HepG2 (cell line): ENCODE measurements around the gene PPP2R5C. TPM values are rescaled to one million over a fixed set of nuclear protein-coding genes. Genes with fewer than 3 reads are reported as not detected.

ENCODE experiments used
- ATAC-seq: fragments of 200-7000 bp; cut with Tn5 transposase; 3 replicates; pipeline ENCODE4 v1.9.1; 2020; ENCODE audit warnings: mild to moderate bottlenecking, moderate library complexity
- Bru-seq: library from RNA; stranded (reverse); fragments of 400-500 nt; gene quantifications from one replicate; lab custom pipeline; 2021; lab: Mats Ljungman, UMichigan
- BruChase-seq, 2 experiments: library from RNA; stranded (reverse); fragments of 400-500 nt; gene quantifications; one replicate each; lab custom pipeline; 2021; lab: Mats Ljungman, UMichigan
- BruUV-seq: library from RNA; stranded (reverse); fragments of 400-500 nt; replicated peaks from 2 replicates; lab custom pipeline; 2021; lab: Mats Ljungman, UMichigan
- CTCF ChIA-PET: fragments of 300-600 bp; formaldehyde crosslinking; extraction: SDS; loops from one replicate; lab custom pipeline; 2021; ENCODE audit warnings: low total read pairs, inconsistent platforms, low intra/inter-chr PET ratio; lab: Yijun Ruan, JAX
- POLR2A ChIA-PET: fragments of 350-600 bp; sonication (Branson Sonifier 250); formaldehyde crosslinking; loops from one replicate; lab custom pipeline; 2020; ENCODE audit warnings: antibody characterized with exemption, inconsistent platforms; lab: Yijun Ruan, JAX
- DNase-seq: peaks from one replicate; pipeline ENCODE4 v3.0.0-alpha.2; 2015; ENCODE audit warnings: low spot score
- FAIRE-seq: peaks from 3 replicates; lab custom pipeline; 2011; peaks lifted over from hg19 to GRCh38; lab: Jason Lieb, UNC
- H2AFZ ChIP-seq: one replicate; pipeline ENCODE4 v1.6.1; 2011; ENCODE audit warnings: low read length, inconsistent platforms
- H3K27ac ChIP-seq: fragments of 300-600 bp; 3 replicates; pipeline ENCODE4 v1.8.0; 2011; ENCODE audit warnings: mixed run types, mild to moderate bottlenecking, mixed read lengths, low read length, inconsistent platforms; ENCODE audit not compliant: insufficient read depth; ENCODE audit errors: extremely low read length
- H3K27me3 ChIP-seq, 2 experiments: fragments of 200-600 bp in 1 of 2; 2 replicates in 1 of 2; 3 replicates in 1 of 2; pipeline versions ENCODE4 v1.6.0 to v1.8.0; 2011; ENCODE audit warnings: low read length in 2 of 2, mild to moderate bottlenecking in 2 of 2, moderate library complexity in 2 of 2, inconsistent platforms in 1 of 2; ENCODE audit not compliant: insufficient read depth in 2 of 2, control insufficient read depth in 1 of 2
- H3K36me3 ChIP-seq, 2 experiments: fragments of 200-600 bp in 1 of 2; replicated peaks in 1 of 2; 2 replicates in 1 of 2; 3 replicates in 1 of 2; pipeline versions ENCODE4 v1.5.1 to v1.8.0; 2011; ENCODE audit warnings: low read length in 2 of 2, inconsistent platforms in 1 of 2; ENCODE audit not compliant: insufficient read depth in 2 of 2, control insufficient read depth in 1 of 2
- H3K4me1 ChIP-seq: 2 replicates; pipeline ENCODE4 v1.5.1; 2012; ENCODE audit warnings: low read length, inconsistent platforms; ENCODE audit not compliant: insufficient read depth
- H3K4me2 ChIP-seq: 2 replicates; pipeline ENCODE4 v1.6.0; 2011; ENCODE audit warnings: low read depth, low read length, inconsistent platforms
- H3K4me3 ChIP-seq, 3 experiments: fragments of 200-600 bp in 1 of 3; sonication (generic), shearing (Covaris generic) in 1 of 3; replicated peaks in 1 of 3; 2 replicates each; pipeline ENCODE4 v1.5.1; 2011 to 2016; ENCODE audit warnings: low read length in 3 of 3, inconsistent platforms in 2 of 3, low read depth in 2 of 3, mild to moderate bottlenecking in 2 of 3, control low read depth in 1 of 3, mixed read lengths in 1 of 3; ENCODE audit not compliant: insufficient read depth in 1 of 3
- H3K79me2 ChIP-seq: one replicate; pipeline ENCODE4 v1.6.1; 2011; ENCODE audit warnings: low read length, inconsistent platforms; ENCODE audit not compliant: insufficient read depth
- H3K9ac ChIP-seq: 2 replicates; pipeline ENCODE4 v1.6.0; 2011; ENCODE audit warnings: mild to moderate bottlenecking, low read depth, low read length, inconsistent platforms; ENCODE audit not compliant: insufficient read depth
- H3K9me3 ChIP-seq: 2 replicates; pipeline ENCODE4 v1.5.1; 2012; ENCODE audit warnings: mild to moderate bottlenecking, low read length
- H4K20me1 ChIP-seq: 2 replicates; pipeline ENCODE4 v1.6.0; 2011; ENCODE audit warnings: inconsistent platforms, mild to moderate bottlenecking, low read length, moderate library complexity; ENCODE audit not compliant: insufficient read depth
- AKNA ChIP-seq: sonication (generic); formaldehyde crosslinking; IDR thresholded peaks from 2 replicates; pipeline ENCODE4 v1.4.0; 2020; ENCODE audit warnings: missing genetic modification reagents, borderline replicate concordance
- ARNTL ChIP-seq: sonication (generic); formaldehyde crosslinking; IDR thresholded peaks from 2 replicates; pipeline ENCODE4 v1.4.0; 2020; ENCODE audit warnings: mild to moderate bottlenecking, missing genetic modification reagents
- HDAC1 ChIP-seq: sonication (generic); formaldehyde crosslinking; IDR thresholded peaks from 2 replicates; pipeline ENCODE4 v1.5.1; 2020; ENCODE audit warnings: mild to moderate bottlenecking, missing genetic modification reagents
- KAT8 ChIP-seq: IDR thresholded peaks from 2 replicates; pipeline ENCODE4 v1.6.1; 2016; ENCODE audit warnings: missing genetic modification reagents, missing compliant biosample characterization
- SIX4 ChIP-seq: sonication (generic); formaldehyde crosslinking; IDR thresholded peaks from 2 replicates; pipeline ENCODE4 v1.4.0; 2020; ENCODE audit warnings: missing genetic modification reagents
- SMAD1 ChIP-seq: sonication (generic); formaldehyde crosslinking; IDR thresholded peaks from 2 replicates; pipeline ENCODE4 v1.4.0; 2020; ENCODE audit warnings: missing genetic modification reagents, low read depth, mild to moderate bottlenecking, borderline replicate concordance
- SPEN ChIP-seq: sonication (generic); formaldehyde crosslinking; IDR thresholded peaks from 2 replicates; pipeline ENCODE4 v1.5.1; 2020; ENCODE audit warnings: low read depth, mild to moderate bottlenecking, missing genetic modification reagents
- ZNF230 ChIP-seq: sonication (generic); formaldehyde crosslinking; IDR thresholded peaks from 2 replicates; pipeline ENCODE4 v1.4.0; 2020; ENCODE audit warnings: mild to moderate bottlenecking, missing genetic modification reagents
- ZNF496 ChIP-seq: sonication (generic); formaldehyde crosslinking; IDR thresholded peaks from 2 replicates; pipeline ENCODE4 v1.8.1; 2023; ENCODE audit warnings: mild to moderate bottlenecking, moderate library complexity, missing genetic modification reagents; ENCODE audit not compliant: insufficient replicate concordance
- ZNF546 ChIP-seq: sonication (generic); formaldehyde crosslinking; conservative IDR thresholded peaks from 2 replicates; pipeline ENCODE4 v1.8.1; 2023; ENCODE audit warnings: mild to moderate bottlenecking, missing genetic modification reagents
- ZNF549 ChIP-seq: sonication (generic); formaldehyde crosslinking; IDR thresholded peaks from 2 replicates; pipeline ENCODE4 v1.5.0; 2020; ENCODE audit warnings: missing genetic modification reagents
- ZNF788 ChIP-seq: sonication (generic); formaldehyde crosslinking; IDR thresholded peaks from 2 replicates; pipeline ENCODE4 v1.5.0; 2020; ENCODE audit warnings: mild to moderate bottlenecking, missing genetic modification reagents, borderline replicate concordance
- WGBS: methylation state at CpG from one replicate; pipeline ENCODE4 v1.1.6; 2017; ENCODE audit warnings: low lambda C conversion rate; 5-methylcytosine and 5-hydroxymethylcytosine counted together
- in situ Hi-C: cut with HindIII; loops from 2 replicates; pipeline ENCODE4 v1.10.0; 2017; ENCODE audit warnings: low pct_unique_long_range_greater_than_20kb; ENCODE audit not compliant: extremely low pct_ligation_motif_present
- intact Hi-C: fragments of 100-400 bp; cut with micrococcal nuclease; formaldehyde crosslinking; loops from one replicate; pipeline ENCODE4 v1.10.0; 2022; ENCODE audit not compliant: unreplicated experiment
- long read RNA-seq, 2 experiments: library from RNA in 1 of 2; library from polyadenylated mRNA in 1 of 2; stranded (forward) in 1 of 2; unstranded in 1 of 2; transcript quantifications; one replicate each; pipeline ENCODE4 v2.0.0, GENCODE V29; 2019 to 2022
- polyA minus RNA-seq, 3 experiments: library from RNA; depleted of rRNA, polyadenylated mRNA; stranded (reverse); fragments of >200 nt; gene quantifications; 2 replicates each; pipeline ENCODE4 v1.2.3, GENCODE V29; 2011; ENCODE audit warnings: low replicate concordance in 1 of 3
- polyA plus RNA-seq, 8 experiments: library from polyadenylated mRNA; depleted of rRNA in 3 of 8; stranded (reverse) in 7 of 8; unstranded in 1 of 8; fragments of >200 nt; fragmentation: Illumina TruSeq in 4 of 8; extraction: Trizol in 4 of 8; gene quantifications; 2 replicates each; pipeline versions ENCODE4 v1.2.1 to v1.2.3, GENCODE V29; 2011 to 2016; ENCODE audit warnings: low read depth in 4 of 8, missing spikeins in 1 of 8, mixed read lengths in 1 of 8; ENCODE audit not compliant: insufficient read depth in 1 of 8
- total RNA-seq, 5 experiments: library from RNA; depleted of rRNA; stranded (reverse); fragments of >200 nt; fragmentation: Illumina TruSeq; extraction: Trizol; gene quantifications; 2 replicates each; pipeline ENCODE4 v1.2.3, GENCODE V29; 2016; ENCODE audit warnings: low read depth in 1 of 5

PPP2R5C gene
- total RNA-seq (2016; rRNA removed; fragmentation: Illumina TruSeq; extraction: Trizol): 74.3 and 94.8 TPM in 2 replicates
- 82.8 and 86.5 TPM in 2 replicates for total RNA-seq (2016; cell fraction: cytosol; rRNA removed; fragmentation: Illumina TruSeq; extraction: Trizol; ENCODE audit: low read depth)
- total RNA-seq (2016; cell fraction: insoluble cytoplasmic fraction; rRNA removed; fragmentation: Illumina TruSeq; extraction: Trizol): 71.4 and 92.2 TPM in 2 replicates
- 125 and 142 TPM in 2 replicates for total RNA-seq (2016; cell fraction: membrane; rRNA removed; fragmentation: Illumina TruSeq; extraction: Trizol)
- total RNA-seq (2016; cell fraction: nucleus; rRNA removed; fragmentation: Illumina TruSeq; extraction: Trizol): 51.6 and 56.6 TPM in 2 replicates
- polyA plus RNA-seq (2011; rRNA removed): 68.1 and 78.5 TPM in 2 replicates
- polyA plus RNA-seq (2011; cell fraction: cytosol; rRNA removed): 38.4 and 55.1 TPM in 2 replicates
- 57.2 and 60.5 TPM in 2 replicates for polyA plus RNA-seq (2011; cell fraction: nucleus; rRNA removed)
- 61.1 and 92.0 TPM in 2 replicates for polyA plus RNA-seq (2012)
- polyA plus RNA-seq (2016; cell fraction: cytosol; fragmentation: Illumina TruSeq; extraction: Trizol; ENCODE audit: low read depth): 97.1 and 105 TPM in 2 replicates
- 87.9 and 89.9 TPM in 2 replicates for polyA plus RNA-seq (2016; cell fraction: insoluble cytoplasmic fraction; fragmentation: Illumina TruSeq; extraction: Trizol; ENCODE audit: low read depth)
- 110 and 121 TPM in 2 replicates for polyA plus RNA-seq (2016; cell fraction: membrane; fragmentation: Illumina TruSeq; extraction: Trizol; ENCODE audit: low read depth)
- 63.8 and 64.0 TPM in 2 replicates for polyA plus RNA-seq (2016; cell fraction: nucleus; fragmentation: Illumina TruSeq; extraction: Trizol; ENCODE audit: insufficient read depth, low read depth)
- polyA minus RNA-seq (2011; rRNA and poly(A)+ RNA removed; ENCODE audit: low replicate concordance): 69.0 and 106 TPM in 2 replicates
- 67.1 and 70.9 TPM in 2 replicates for polyA minus RNA-seq (2011; cell fraction: cytosol; rRNA and poly(A)+ RNA removed)
- polyA minus RNA-seq (2011; cell fraction: nucleus; rRNA and poly(A)+ RNA removed): 110 and 115 TPM in 2 replicates
- percentile 70 among the genes with signal in this experiment for Bru-seq, nascent RNA
- percentile 72 among the genes with signal in this experiment for BruChase-seq, experiment 1, labeled RNA remaining after a 6-hour chase
- BruChase-seq, experiment 2, labeled RNA remaining after a 2-hour chase: percentile 67 among the genes with signal in this experiment
- long read RNA-seq, experiment 1, transcript PPP2R5C-205 (12 exons, 1,526 nt): major isoform, 17 of 79 reads
- long read RNA-seq, experiment 1, partial matches to known transcripts: 52 of 79 reads
- long read RNA-seq, experiment 1, other reads (novel, unspliced or antisense): 7 of 79 reads
- long read RNA-seq, experiment 2, full-length matches to known transcripts: 25 of 85 reads
- long read RNA-seq, experiment 2, partial matches to known transcripts: 18 of 85 reads
- long read RNA-seq, experiment 2, other reads (novel, unspliced or antisense): 42 of 85 reads

GRCh38 chr14:101761032-101761880 is at the start of gene PPP2R5C:
Gene PPP2R5C, plus strand, starts transcription at chr14:101761709. Its CDS starts 185 bp downstream, at chr14:101761894.
- ChIA-PET POLR2A (interaction anchor here (0.7 to 2.2 kb wide), 9 partner anchors 10 to 560 kb away, joined by 3 to 16 read pairs (median 4); no protein-coding TSS in a partner anchor), CTCF (no interaction called here)
- no peaks in the 10 kb centered on the region for H3K9me3 ChIP-seq
- peaks cover 0 to 10% of the 10 kb centered on the region in 2 experiments; a peak in 2 of 5 replicates for H3K36me3 ChIP-seq
- WGBS: under 1% methylated on average over 18 of the region's 110 CpGs
- no TSS peak for BruUV-seq
- in situ Hi-C loops: no loop called here
- H4K20me1 ChIP-seq: no peaks in the 10 kb centered on the region
- DNase-seq (peak; percentile 76), ATAC-seq (peak; percentile 90), FAIRE-seq (no peak)
- intact Hi-C loops: no loop called here
- H3K27ac ChIP-seq: peak within 1 kb of the TSS; percentile 97
- H3K4me2 ChIP-seq: peak within 1 kb of the TSS; percentile 99
- no peak within 1 kb of the TSS for H2AFZ ChIP-seq
- H3K27me3 ChIP-seq: peaks cover 2 to 26% of the 10 kb centered on the region in 2 experiments; a peak in 2 of 5 replicates
- H3K79me2 ChIP-seq: peaks cover 3% of the 10 kb centered on the region
- H3K9ac ChIP-seq: peak within 1 kb of the TSS; percentile 89
- H3K4me1 ChIP-seq: peaks cover 43% of the 10 kb centered on the region
- H3K4me3 ChIP-seq: peak within 1 kb of the TSS; percentile 83 to 97 (median 88)
- TF ChIP-seq SPEN (CRISPR knock-in tag) (peak; percentile 76), ZNF546 (CRISPR knock-in tag) (no peak), SIX4 (CRISPR knock-in tag) (no peak), HDAC1 (CRISPR knock-in tag) (peak; percentile 72), ZNF549 (no peak), ZNF496 (CRISPR knock-in tag) (no peak), ZNF788 (CRISPR knock-in tag) (peak; percentile 55; the same call in 1 of the 2 replicates), ARNTL (CRISPR knock-in tag) (peak; percentile 52; the same call in 1 of the 2 replicates), KAT8 (CRISPR knock-in tag) (0 out of 2 replicates have a peak, but pooled peaks have one; percentile 46), AKNA (CRISPR knock-in tag) (no peak), ZNF230 (no peak), SMAD1 (CRISPR knock-in tag) (peak; percentile 46; the same call in 1 of the 2 replicates)
